ENCODE results near the gene IDS.

IDS gene

GRCh38 chrX:149455934-149456333 lies 49.2 kb downstream of the IDS start:
- FAIRE-seq, result no peak

GRCh38 chrX:149453906-149454822 lies 50.9 kb downstream of the IDS start:
- FAIRE-seq, result no peak

- no peak for FAIRE-seq
Observed at GRCh38 chrX:149453030-149453429, 52.1 kb downstream of the IDS start.

- no peak for FAIRE-seq
Observed at GRCh38 chrX:149433451-149433850, 71.7 kb downstream of the IDS start.

GRCh38 chrX:149433051-149433450 lies 72.1 kb downstream of the IDS start:
- no peak for FAIRE-seq

All from A204.1 (cell line).